WTC11 (cell line): ENCODE data around the gene GTF3C1. TPM values are rescaled to one million over a fixed set of nuclear protein-coding genes. Genes with fewer than 3 reads are reported as not detected.

Experiments
- ATAC-seq: fragments of 200-7000 bp; cut with Tn5 transposase; 2 replicates; pipeline ENCODE4 v1.10.0; 2021; ENCODE audit warnings: mild to moderate bottlenecking, moderate library complexity
- CTCF ChIA-PET: fragments of 300-600 bp; sonication (Branson Sonifier 250); formaldehyde crosslinking; loops from one replicate; lab custom pipeline; 2021; ENCODE audit warnings: antibody characterized with exemption; lab: Charles Lee
- POLR2A ChIA-PET: fragments of 350-600 bp; sonication (Branson Sonifier 250); formaldehyde crosslinking; loops from one replicate; lab custom pipeline; 2021; ENCODE audit warnings: antibody characterized with exemption; lab: Charles Lee
- DNase-seq: peaks from one replicate; pipeline ENCODE4 v3.0.0; 2021; ENCODE audit warnings: low spot score
- H3K27ac Mint-ChIP-seq: 2 replicates; pipeline ENCODE4 v1.8.0; 2021; ENCODE audit warnings: mixed read lengths
- H3K27me3 Mint-ChIP-seq: 2 replicates; pipeline ENCODE4 v1.8.0; 2021; ENCODE audit warnings: low read depth, mild to moderate bottlenecking, moderate library complexity, mixed read lengths
- H3K36me3 Mint-ChIP-seq: 2 replicates; pipeline ENCODE4 v1.8.0; 2021; ENCODE audit warnings: mixed read lengths
- H3K4me1 Mint-ChIP-seq: 2 replicates; pipeline ENCODE4 v1.8.0; 2022; ENCODE audit warnings: mixed read lengths
- H3K4me3 Mint-ChIP-seq: 2 replicates; pipeline ENCODE4 v1.8.0; 2021; ENCODE audit warnings: mild to moderate bottlenecking, moderate library complexity, mixed read lengths
- H3K9me3 Mint-ChIP-seq: 2 replicates; pipeline ENCODE4 v1.8.0; 2021; ENCODE audit warnings: mixed read lengths
- EMX1 ChIP-seq: fragments of 250-450 bp; sonication (Bioruptor Pico); IDR thresholded peaks from 2 replicates; pipeline ENCODE4 v1.8.0; 2021; ENCODE audit warnings: mild to moderate bottlenecking
- FOXK1 ChIP-seq: sonication (generic); formaldehyde crosslinking; IDR thresholded peaks from 2 replicates; pipeline ENCODE4 v1.8.0; 2022; ENCODE audit warnings: mild to moderate bottlenecking, moderate library complexity, missing genetic modification reagents
- IRF2 ChIP-seq: sonication (generic); formaldehyde crosslinking; IDR thresholded peaks from 2 replicates; pipeline ENCODE4 v1.8.0; 2022; ENCODE audit warnings: low read depth, missing genetic modification reagents, borderline replicate concordance
- NFYB ChIP-seq: sonication (generic); formaldehyde crosslinking; conservative IDR thresholded peaks from 2 replicates; pipeline ENCODE4 v1.8.0; 2022; ENCODE audit warnings: low read depth, missing genetic modification reagents
- NR3C1 ChIP-seq: sonication (generic); formaldehyde crosslinking; conservative IDR thresholded peaks from 2 replicates; pipeline ENCODE4 v1.8.1; 2023; ENCODE audit warnings: low read depth, mild to moderate bottlenecking, missing genetic modification reagents
- PRRX2 ChIP-seq: fragments of 250-450 bp; sonication (Bioruptor Pico); IDR thresholded peaks from 2 replicates; pipeline ENCODE4 v1.8.0; 2021; ENCODE audit warnings: mild to moderate bottlenecking
- SOX15 ChIP-seq: fragments of 250-450 bp; sonication (Bioruptor Pico); IDR thresholded peaks from 2 replicates; pipeline ENCODE4 v1.9.0; 2021; ENCODE audit warnings: mild to moderate bottlenecking
- TCF7 ChIP-seq: sonication (generic); formaldehyde crosslinking; IDR thresholded peaks from 2 replicates; pipeline ENCODE4 v1.8.0; 2022; ENCODE audit warnings: mild to moderate bottlenecking, low read depth, missing genetic modification reagents, moderate library complexity
- ZNF121 ChIP-seq: sonication (generic); formaldehyde crosslinking; IDR thresholded peaks from 2 replicates; pipeline ENCODE4 v1.8.0; 2023; ENCODE audit warnings: missing genetic modification reagents
- ZNF219 ChIP-seq: sonication (generic); formaldehyde crosslinking; IDR thresholded peaks from 2 replicates; pipeline ENCODE4 v1.8.0; 2023; ENCODE audit warnings: missing genetic modification reagents, mild to moderate bottlenecking, borderline replicate concordance
- ZNF423 ChIP-seq: fragments of 250-450 bp; sonication (Bioruptor Pico); IDR thresholded peaks from 2 replicates; pipeline ENCODE4 v2.1.2; 2022; ENCODE audit warnings: mild to moderate bottlenecking, moderate library complexity
- total RNA-seq: library from RNA; stranded (reverse); gene quantifications from 3 replicates; pipeline ENCODE4 v1.2.3, GENCODE V29; 2021
- TF ChIP-seq, protein P1 (sequence below): sonication (generic); formaldehyde crosslinking; IDR thresholded peaks from 2 replicates; pipeline ENCODE4 v1.8.0; 2022; ENCODE audit warnings: mild to moderate bottlenecking, missing genetic modification reagents
- TF ChIP-seq, protein P2 (sequence below): sonication (generic); formaldehyde crosslinking; IDR thresholded peaks from 2 replicates; pipeline ENCODE4 v1.8.0; 2023; ENCODE audit warnings: missing genetic modification reagents, mild to moderate bottlenecking, borderline replicate concordance
- TF ChIP-seq, protein P3 (sequence below): fragments of 250-450 bp; sonication (Bioruptor Pico); IDR thresholded peaks from 2 replicates; pipeline ENCODE4 v2.1.2; 2022; ENCODE audit warnings: mild to moderate bottlenecking, moderate library complexity
- TF ChIP-seq, protein P4 (sequence below): sonication (generic); formaldehyde crosslinking; IDR thresholded peaks from 2 replicates; pipeline ENCODE4 v1.8.0; 2023; ENCODE audit warnings: mild to moderate bottlenecking, missing genetic modification reagents
- TF ChIP-seq, protein P5 (sequence below): fragments of 250-450 bp; sonication (Bioruptor Pico); IDR thresholded peaks from 2 replicates; pipeline ENCODE4 v1.9.0; 2021; ENCODE audit warnings: mild to moderate bottlenecking

GTF3C1 gene
- total RNA-seq, 1 experiment from 2014 or later = 146 TPM

DNA sequence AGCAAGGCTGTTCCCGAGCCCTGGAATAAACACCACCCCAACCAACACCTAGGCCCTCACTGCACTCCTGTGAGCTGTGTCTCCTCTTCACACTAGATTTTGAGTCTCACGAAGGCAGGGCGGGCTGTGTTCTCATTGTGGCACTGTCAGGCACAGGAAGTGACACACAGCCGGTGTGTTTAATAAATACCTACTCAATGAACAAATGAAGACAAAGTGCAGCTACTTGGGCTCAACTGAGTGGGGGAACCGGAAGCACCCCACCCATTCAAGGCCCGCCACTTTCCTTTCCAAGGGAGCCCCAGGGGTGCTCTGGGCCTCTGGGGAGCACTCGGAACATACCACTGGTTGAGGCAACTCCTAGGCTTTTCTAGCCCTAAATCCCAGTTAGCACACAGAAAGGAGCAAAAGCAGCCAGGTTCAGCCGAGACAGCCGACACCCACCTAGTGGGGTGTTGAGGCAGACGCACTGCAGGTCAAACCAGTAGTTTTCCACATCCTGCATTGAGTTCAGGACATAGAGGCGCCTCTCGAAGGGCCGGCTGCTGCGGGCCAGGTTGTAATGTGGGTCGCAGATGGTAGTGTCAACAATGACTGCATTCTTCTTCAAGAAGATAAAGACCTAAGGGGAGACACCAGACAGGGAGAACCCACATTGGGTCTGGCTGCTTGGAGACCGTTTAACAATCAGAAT lies 57.7 kb downstream of the GTF3C1 start:
- H3K27ac Mint-ChIP-seq = peak overlapping the region; percentile 5; the same call in 1 of the 2 replicates
- no peak overlapping the region for H3K4me3 Mint-ChIP-seq
- TF ChIP-seq, protein P1, sequence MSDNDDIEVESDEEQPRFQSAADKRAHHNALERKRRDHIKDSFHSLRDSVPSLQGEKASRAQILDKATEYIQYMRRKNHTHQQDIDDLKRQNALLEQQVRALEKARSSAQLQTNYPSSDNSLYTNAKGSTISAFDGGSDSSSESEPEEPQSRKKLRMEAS (CRISPR knock-in tag) = no peak
- TF ChIP-seq NFYB = no peak
- no peak for TF ChIP-seq FOXK1 (CRISPR knock-in tag)
- TF ChIP-seq PRRX2 = no peak
- TF ChIP-seq, all 79 proteins: peak for 0
- CTCF ChIA-PET = no interaction called here
- no peaks in the 10 kb centered on the region for H3K27me3 Mint-ChIP-seq
- H3K9me3 Mint-ChIP-seq = no peaks in the 10 kb centered on the region
- POLR2A ChIA-PET = no interaction called here
- DNase-seq (no peak), ATAC-seq (no peak)
- no peaks in the 10 kb centered on the region for H3K4me1 Mint-ChIP-seq
- peaks cover 59% of the 10 kb centered on the region for H3K36me3 Mint-ChIP-seq

DNA sequence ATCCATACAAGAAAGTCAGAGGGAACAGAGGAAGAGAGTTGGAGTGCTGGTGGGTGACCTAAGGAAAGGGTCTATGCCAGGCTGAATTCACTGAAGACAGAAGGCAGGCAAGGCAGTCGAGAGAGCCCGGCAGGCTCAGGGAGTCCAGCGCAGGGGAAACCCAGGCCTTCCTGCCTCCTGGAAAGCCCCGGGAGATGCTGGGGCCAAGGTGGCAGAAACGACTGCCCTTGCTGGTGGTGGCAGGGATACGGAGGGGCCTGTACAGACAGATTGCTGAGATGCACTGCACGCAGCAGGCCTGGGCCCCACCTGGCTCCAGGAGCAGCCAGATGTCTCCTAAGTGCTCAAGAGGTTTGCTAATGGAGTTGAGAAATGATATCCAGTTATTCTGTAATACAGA lies 59.8 kb downstream of the GTF3C1 start:
- no peaks in the 10 kb centered on the region for H3K9me3 Mint-ChIP-seq
- peaks cover 72% of the 10 kb centered on the region for H3K36me3 Mint-ChIP-seq
- ATAC-seq (no peak), DNase-seq (no peak)
- CTCF ChIA-PET = no interaction called here
- POLR2A ChIA-PET = no interaction called here
- TF ChIP-seq SOX15 (CRISPR knock-in tag) (no peak), TCF7 (CRISPR knock-in tag) (no peak), ZNF121 (CRISPR knock-in tag) (no peak), ZNF423 (no peak), NR3C1 (CRISPR knock-in tag) (no peak), ZNF219 (CRISPR knock-in tag) (no peak), EMX1 (CRISPR knock-in tag) (no peak), IRF2 (CRISPR knock-in tag) (no peak)
- TF ChIP-seq, protein P2, sequence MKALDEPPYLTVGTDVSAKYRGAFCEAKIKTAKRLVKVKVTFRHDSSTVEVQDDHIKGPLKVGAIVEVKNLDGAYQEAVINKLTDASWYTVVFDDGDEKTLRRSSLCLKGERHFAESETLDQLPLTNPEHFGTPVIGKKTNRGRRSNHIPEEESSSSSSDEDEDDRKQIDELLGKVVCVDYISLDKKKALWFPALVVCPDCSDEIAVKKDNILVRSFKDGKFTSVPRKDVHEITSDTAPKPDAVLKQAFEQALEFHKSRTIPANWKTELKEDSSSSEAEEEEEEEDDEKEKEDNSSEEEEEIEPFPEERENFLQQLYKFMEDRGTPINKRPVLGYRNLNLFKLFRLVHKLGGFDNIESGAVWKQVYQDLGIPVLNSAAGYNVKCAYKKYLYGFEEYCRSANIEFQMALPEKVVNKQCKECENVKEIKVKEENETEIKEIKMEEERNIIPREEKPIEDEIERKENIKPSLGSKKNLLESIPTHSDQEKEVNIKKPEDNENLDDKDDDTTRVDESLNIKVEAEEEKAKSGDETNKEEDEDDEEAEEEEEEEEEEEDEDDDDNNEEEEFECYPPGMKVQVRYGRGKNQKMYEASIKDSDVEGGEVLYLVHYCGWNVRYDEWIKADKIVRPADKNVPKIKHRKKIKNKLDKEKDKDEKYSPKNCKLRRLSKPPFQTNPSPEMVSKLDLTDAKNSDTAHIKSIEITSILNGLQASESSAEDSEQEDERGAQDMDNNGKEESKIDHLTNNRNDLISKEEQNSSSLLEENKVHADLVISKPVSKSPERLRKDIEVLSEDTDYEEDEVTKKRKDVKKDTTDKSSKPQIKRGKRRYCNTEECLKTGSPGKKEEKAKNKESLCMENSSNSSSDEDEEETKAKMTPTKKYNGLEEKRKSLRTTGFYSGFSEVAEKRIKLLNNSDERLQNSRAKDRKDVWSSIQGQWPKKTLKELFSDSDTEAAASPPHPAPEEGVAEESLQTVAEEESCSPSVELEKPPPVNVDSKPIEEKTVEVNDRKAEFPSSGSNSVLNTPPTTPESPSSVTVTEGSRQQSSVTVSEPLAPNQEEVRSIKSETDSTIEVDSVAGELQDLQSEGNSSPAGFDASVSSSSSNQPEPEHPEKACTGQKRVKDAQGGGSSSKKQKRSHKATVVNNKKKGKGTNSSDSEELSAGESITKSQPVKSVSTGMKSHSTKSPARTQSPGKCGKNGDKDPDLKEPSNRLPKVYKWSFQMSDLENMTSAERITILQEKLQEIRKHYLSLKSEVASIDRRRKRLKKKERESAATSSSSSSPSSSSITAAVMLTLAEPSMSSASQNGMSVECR (CRISPR knock-in tag) = no peak
- TF ChIP-seq, protein P3, sequence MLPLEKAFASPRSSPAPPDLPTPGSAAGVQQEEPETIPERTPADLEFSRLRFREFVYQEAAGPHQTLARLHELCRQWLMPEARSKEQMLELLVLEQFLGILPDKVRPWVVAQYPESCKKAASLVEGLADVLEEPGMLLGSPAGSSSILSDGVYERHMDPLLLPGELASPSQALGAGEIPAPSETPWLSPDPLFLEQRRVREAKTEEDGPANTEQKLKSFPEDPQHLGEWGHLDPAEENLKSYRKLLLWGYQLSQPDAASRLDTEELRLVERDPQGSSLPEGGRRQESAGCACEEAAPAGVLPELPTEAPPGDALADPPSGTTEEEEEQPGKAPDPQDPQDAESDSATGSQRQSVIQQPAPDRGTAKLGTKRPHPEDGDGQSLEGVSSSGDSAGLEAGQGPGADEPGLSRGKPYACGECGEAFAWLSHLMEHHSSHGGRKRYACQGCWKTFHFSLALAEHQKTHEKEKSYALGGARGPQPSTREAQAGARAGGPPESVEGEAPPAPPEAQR (CRISPR knock-in tag) = no peak
- TF ChIP-seq, protein P4, sequence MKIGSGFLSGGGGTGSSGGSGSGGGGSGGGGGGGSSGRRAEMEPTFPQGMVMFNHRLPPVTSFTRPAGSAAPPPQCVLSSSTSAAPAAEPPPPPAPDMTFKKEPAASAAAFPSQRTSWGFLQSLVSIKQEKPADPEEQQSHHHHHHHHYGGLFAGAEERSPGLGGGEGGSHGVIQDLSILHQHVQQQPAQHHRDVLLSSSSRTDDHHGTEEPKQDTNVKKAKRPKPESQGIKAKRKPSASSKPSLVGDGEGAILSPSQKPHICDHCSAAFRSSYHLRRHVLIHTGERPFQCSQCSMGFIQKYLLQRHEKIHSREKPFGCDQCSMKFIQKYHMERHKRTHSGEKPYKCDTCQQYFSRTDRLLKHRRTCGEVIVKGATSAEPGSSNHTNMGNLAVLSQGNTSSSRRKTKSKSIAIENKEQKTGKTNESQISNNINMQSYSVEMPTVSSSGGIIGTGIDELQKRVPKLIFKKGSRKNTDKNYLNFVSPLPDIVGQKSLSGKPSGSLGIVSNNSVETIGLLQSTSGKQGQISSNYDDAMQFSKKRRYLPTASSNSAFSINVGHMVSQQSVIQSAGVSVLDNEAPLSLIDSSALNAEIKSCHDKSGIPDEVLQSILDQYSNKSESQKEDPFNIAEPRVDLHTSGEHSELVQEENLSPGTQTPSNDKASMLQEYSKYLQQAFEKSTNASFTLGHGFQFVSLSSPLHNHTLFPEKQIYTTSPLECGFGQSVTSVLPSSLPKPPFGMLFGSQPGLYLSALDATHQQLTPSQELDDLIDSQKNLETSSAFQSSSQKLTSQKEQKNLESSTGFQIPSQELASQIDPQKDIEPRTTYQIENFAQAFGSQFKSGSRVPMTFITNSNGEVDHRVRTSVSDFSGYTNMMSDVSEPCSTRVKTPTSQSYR (CRISPR knock-in tag) = no peak
- TF ChIP-seq, protein P5, sequence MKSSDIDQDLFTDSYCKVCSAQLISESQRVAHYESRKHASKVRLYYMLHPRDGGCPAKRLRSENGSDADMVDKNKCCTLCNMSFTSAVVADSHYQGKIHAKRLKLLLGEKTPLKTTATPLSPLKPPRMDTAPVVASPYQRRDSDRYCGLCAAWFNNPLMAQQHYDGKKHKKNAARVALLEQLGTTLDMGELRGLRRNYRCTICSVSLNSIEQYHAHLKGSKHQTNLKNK (CRISPR knock-in tag) = no peak
- no peak overlapping the region for H3K27ac Mint-ChIP-seq
- no peaks in the 10 kb centered on the region for H3K27me3 Mint-ChIP-seq
- no peaks in the 10 kb centered on the region for H3K4me1 Mint-ChIP-seq
- no peak overlapping the region for H3K4me3 Mint-ChIP-seq
